Peyer's patch (tissue), 4 donors: ENCODE results near the gene DNMT3A. TPM values are rescaled to one million over a fixed set of nuclear protein-coding genes. Genes with fewer than 3 reads are reported as not detected.

Experiments used
- DNase-seq, 3 donors: peaks; one replicate each; pipeline ENCODE4 v3.0.0-alpha.2; 2017 to 2019
- H3K27ac ChIP-seq, 4 donors: fragments of 200-600 bp; sonication (generic); one replicate each; pipeline ENCODE4 v1.5.1; 2016 to 2019
- H3K27me3 ChIP-seq, 2 donors: fragments of 200-600 bp; sonication (generic); one replicate each; pipeline ENCODE4 v1.5.1; 2019
- H3K36me3 ChIP-seq, 3 donors: fragments of 200-600 bp; sonication (generic); one replicate each; pipeline ENCODE4 v1.5.1; 2016 to 2019
- H3K4me1 ChIP-seq, 4 donors: fragments of 200-600 bp; sonication (generic); one replicate each; pipeline ENCODE4 v1.5.1; 2016 to 2019
- H3K4me3 ChIP-seq, 4 donors: fragments of 200-600 bp; sonication (generic); 1 replicate in 3 of 4; 2 replicates in 1 of 4; pipeline ENCODE4 v1.5.1; 2016 to 2019; ENCODE audit warnings: mild to moderate bottlenecking in 1 of 4
- H3K9me3 ChIP-seq, 4 donors: fragments of 200-600 bp; sonication (generic); one replicate each; pipeline ENCODE4 v1.5.1; 2016 to 2019; ENCODE audit warnings: mild to moderate bottlenecking in 1 of 4
- POLR2A ChIP-seq, 2 donors: fragments of 450-650 bp; IDR thresholded peaks; one replicate each; pipeline ENCODE4 v1.5.1; 2017; ENCODE audit warnings: antibody characterized with exemption in 2 of 2, mild to moderate bottlenecking in 2 of 2, moderate library complexity in 2 of 2
- total RNA-seq, 4 donors: library from RNA; depleted of rRNA; stranded (reverse); fragments of >200 nt; gene quantifications; one replicate each; pipeline ENCODE4 v1.1.0, GENCODE V29; 2016
- TF ChIP-seq, protein P1 (sequence below), 6 experiments: fragments of 450-650 bp in 4 of 6; fragments of 200-600 bp in 2 of 6; sonication (generic) in 1 of 6; IDR thresholded peaks; one replicate each; pipeline ENCODE4 v1.5.1; 2017 to 2019; ENCODE audit warnings: antibody characterized with exemption in 6 of 6, mild to moderate bottlenecking in 3 of 6, moderate library complexity in 1 of 6

Gene DNMT3A
- total RNA-seq, 4 donors from 2014 or later, result 10.7 to 126 (median 27.7) TPM

DNA sequence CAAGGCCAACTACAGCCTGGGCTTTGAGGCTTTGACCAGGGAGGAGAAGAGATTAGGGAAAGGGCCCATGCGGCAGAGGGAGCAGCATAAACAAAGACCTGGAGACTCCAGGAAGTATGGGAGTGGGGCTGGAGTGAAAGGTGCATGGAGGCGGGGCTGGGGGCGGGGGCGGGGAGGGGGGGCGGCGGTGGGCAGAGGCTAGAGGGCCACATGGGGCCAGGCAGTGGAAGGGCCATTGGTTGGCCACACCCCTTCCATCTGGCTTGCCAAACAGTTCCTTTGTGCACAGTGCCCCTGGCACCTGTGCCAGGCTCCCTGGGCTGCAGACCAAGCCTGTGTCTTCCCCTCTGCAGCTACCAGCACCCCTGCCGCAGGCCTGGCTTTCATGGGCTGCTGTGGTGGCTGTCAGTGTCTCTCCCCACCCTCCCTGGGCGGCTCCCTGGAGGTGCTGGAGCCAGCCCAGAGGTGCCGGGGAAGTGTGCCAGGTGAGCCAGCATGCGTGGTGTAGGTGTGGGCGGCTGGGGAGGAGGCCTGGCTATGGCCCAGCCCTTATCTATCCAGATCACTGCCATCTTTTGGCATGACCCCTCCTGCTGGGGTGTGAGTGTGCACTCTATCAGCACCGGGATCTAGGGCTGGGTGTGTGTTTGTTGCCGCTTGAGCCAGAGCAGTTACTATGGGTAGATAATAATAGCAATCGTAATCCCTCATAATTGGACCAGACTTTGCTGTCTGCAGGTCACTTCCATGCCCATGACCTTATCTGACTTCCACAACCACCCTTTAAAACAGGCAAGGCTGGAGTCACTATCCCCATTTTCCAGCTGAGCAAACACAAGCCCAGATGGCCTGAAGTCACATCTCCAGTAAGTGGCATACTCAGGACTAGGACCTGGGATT, 30.5 kb downstream of the DNMT3A start:
- H3K36me3 ChIP-seq, result peaks cover 0 to 3% (median 0%) of the 10 kb centered on the region in 3 donors
- H3K27ac ChIP-seq, result peak overlapping the region in 2 of 4 donors; percentile 12 to 19
- peaks cover 0 to 59% (median 16%) of the 10 kb centered on the region in 4 donors for H3K4me1 ChIP-seq
- H3K4me3 ChIP-seq, result no peak overlapping the region
- TF ChIP-seq POLR2A (IDR thresholded peaks at IDR 0.05), result no peak
- TF ChIP-seq, protein P1, sequence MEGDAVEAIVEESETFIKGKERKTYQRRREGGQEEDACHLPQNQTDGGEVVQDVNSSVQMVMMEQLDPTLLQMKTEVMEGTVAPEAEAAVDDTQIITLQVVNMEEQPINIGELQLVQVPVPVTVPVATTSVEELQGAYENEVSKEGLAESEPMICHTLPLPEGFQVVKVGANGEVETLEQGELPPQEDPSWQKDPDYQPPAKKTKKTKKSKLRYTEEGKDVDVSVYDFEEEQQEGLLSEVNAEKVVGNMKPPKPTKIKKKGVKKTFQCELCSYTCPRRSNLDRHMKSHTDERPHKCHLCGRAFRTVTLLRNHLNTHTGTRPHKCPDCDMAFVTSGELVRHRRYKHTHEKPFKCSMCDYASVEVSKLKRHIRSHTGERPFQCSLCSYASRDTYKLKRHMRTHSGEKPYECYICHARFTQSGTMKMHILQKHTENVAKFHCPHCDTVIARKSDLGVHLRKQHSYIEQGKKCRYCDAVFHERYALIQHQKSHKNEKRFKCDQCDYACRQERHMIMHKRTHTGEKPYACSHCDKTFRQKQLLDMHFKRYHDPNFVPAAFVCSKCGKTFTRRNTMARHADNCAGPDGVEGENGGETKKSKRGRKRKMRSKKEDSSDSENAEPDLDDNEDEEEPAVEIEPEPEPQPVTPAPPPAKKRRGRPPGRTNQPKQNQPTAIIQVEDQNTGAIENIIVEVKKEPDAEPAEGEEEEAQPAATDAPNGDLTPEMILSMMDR (IDR thresholded peaks at IDR 0.05), result no peak
- peak in 2 of 3 donors; percentile 79 to 86 for DNase-seq
- no peaks in the 10 kb centered on the region for H3K9me3 ChIP-seq
- no peaks in the 10 kb centered on the region for H3K27me3 ChIP-seq

DNA sequence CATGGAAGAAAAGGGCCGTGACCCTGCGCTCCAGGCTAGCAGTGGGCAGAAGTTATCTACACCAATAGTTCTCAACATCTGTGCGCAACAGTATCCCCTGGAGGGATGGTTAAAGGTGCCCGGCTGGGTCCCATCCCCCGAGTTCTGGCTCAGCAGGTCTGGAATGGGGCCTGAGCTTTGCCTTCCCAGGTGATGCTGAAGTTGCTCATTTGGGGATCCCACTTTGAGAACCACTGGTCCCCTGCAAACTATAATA, 31.1 kb downstream of the DNMT3A start:
- peaks cover 0 to 60% (median 16%) of the 10 kb centered on the region in 4 donors for H3K4me1 ChIP-seq
- H3K36me3 ChIP-seq, result peaks cover 0 to 3% (median 0%) of the 10 kb centered on the region in 3 donors
- no peak overlapping the region for H3K27ac ChIP-seq
- DNase-seq, result no peak
- no peak overlapping the region for H3K4me3 ChIP-seq
- H3K9me3 ChIP-seq, result no peaks in the 10 kb centered on the region
- no peaks in the 10 kb centered on the region for H3K27me3 ChIP-seq
- TF ChIP-seq, protein P1 (IDR thresholded peaks at IDR 0.05), result no peak
- TF ChIP-seq POLR2A (IDR thresholded peaks at IDR 0.05), result no peak

DNA sequence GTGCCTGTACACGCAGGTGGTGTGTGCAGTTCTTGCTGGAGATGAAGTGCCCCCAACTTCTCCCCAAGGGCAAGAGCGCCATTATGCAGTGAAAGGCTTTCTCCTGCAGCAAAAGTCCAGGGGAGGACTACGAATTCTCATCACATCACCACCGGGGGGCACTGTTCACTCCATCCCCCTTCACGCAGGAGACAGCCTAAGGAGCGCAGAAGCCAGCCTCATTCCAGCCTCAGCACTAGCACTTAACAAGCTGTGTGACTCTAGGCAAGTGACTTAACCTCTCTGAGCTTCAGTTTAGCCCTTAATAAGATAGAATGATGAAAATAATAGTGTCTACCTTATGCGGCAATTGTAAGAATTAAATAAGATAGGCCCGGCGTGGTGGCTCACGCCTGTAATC, 32.3 kb downstream of the DNMT3A start:
- peak in 2 of 3 donors; percentile 57 to 82 for DNase-seq
- Histone ChIP-seq H3K4me1 (peaks cover 0 to 54% (median 6%) of the 10 kb centered on the region in 4 donors), H3K36me3 (peaks cover 0 to 3% (median 0%) of the 10 kb centered on the region in 3 donors), H3K27ac (no peak overlapping the region), H3K27me3 (no peaks in the 10 kb centered on the region), H3K4me3 (no peak overlapping the region), H3K9me3 (no peaks in the 10 kb centered on the region)
- TF ChIP-seq, protein P1 (IDR thresholded peaks at IDR 0.05), result peak; percentile 9 to 53 (median 42)
- TF ChIP-seq POLR2A (IDR thresholded peaks at IDR 0.05), result no peak

DNA sequence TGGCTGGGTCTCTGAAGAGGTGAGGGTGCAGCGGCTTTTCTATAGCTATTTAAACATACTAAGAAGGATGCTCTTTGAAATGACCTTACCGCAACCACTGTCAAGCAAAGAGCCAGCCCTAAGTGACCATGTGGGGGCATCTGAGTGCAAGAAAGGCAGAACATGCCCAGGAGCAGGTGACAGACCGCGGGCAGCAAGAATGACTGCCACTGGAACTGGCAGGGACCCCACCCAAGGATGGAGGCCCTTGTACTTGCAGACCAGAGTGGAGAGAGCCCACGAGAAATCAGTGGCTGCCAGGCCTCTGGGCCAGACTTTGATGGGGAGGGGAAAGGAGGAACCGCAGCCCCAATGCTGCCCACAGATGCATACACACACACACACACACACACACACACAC, 33.1 kb downstream of the DNMT3A start:
- TF ChIP-seq, protein P1 (IDR thresholded peaks at IDR 0.05), result no peak
- no peak for TF ChIP-seq POLR2A (IDR thresholded peaks at IDR 0.05)
- Histone ChIP-seq H3K27ac (no peak overlapping the region), H3K27me3 (no peaks in the 10 kb centered on the region), H3K9me3 (no peaks in the 10 kb centered on the region), H3K4me3 (no peak overlapping the region), H3K36me3 (peaks cover 0 to 3% (median 0%) of the 10 kb centered on the region in 3 donors), H3K4me1 (peaks cover 0 to 48% (median 3%) of the 10 kb centered on the region in 4 donors)
- DNase-seq, result no peak

DNA sequence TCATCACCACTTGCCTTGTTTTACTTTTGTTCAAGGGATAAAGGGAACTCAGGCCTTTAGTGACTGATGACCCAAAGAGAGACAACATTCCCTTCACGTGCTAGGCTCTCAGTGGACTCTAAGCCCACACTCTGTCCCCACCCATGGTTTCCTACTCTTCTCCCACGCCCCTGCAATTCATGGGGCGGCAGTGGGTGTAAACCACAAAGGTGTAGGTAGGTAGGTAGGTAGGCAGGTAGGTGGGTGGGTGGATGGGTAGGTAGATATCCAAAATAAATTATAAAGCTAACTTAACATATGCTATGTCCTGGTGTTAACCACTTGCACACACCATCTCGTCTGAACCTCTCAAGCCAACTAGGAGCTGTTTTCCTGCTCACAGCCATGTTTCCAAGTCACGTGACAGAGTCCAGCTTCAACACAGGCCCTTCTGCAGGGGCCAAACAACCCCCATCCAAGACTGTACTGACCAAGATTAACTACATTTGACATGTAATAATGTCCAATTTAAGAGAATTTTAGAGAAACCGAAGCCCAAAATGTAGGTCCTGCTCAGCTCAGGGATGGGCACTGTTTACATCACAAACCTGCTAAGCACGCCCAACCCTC, 33.7 kb downstream of the DNMT3A start:
- Histone ChIP-seq H3K9me3 (no peaks in the 10 kb centered on the region), H3K27me3 (no peaks in the 10 kb centered on the region), H3K4me3 (no peak overlapping the region), H3K27ac (no peak overlapping the region), H3K4me1 (peaks cover 0 to 51% (median 4%) of the 10 kb centered on the region in 4 donors), H3K36me3 (peaks cover 0 to 7% (median 0%) of the 10 kb centered on the region in 3 donors)
- DNase-seq, result no peak
- TF ChIP-seq POLR2A (IDR thresholded peaks at IDR 0.05), result no peak
- TF ChIP-seq, protein P1 (IDR thresholded peaks at IDR 0.05), result no peak
